Measurements from ENCODE around the gene CLDN14. TPM values are rescaled to one million over a fixed set of nuclear protein-coding genes. Genes with fewer than 3 reads are reported as not detected.

Gene CLDN14
- total RNA-seq, 1 experiment from 2014 or later, result not detected

GRCh38 chr21:36428761-36429432 lies 51.0 kb downstream of the CLDN14 start:
- H3K9me3 Mint-ChIP-seq, result no peaks in the 10 kb centered on the region; a peak in 1 of 5 replicates
- H2BK120ac ChIP-seq (ENCODE audit: low read depth, low read length, poor library complexity, severe bottlenecking), result no peak overlapping the region
- peaks cover 13 to 17% of the 10 kb centered on the region in 2 experiments for H3K4me1 Mint-ChIP-seq
- H3K4me2 ChIP-seq (ENCODE audit: insufficient read depth, insufficient read length, low read length), result no peak overlapping the region
- no peak overlapping the region for H2BK15ac ChIP-seq (ENCODE audit: low read depth, low read length)
- no peaks in the 10 kb centered on the region for H3K27me3 Mint-ChIP-seq (ENCODE audit: low read depth)
- H2BK12ac ChIP-seq (ENCODE audit: insufficient read length, low read depth, low read length), result no peak overlapping the region
- no peak overlapping the region for H3K14ac ChIP-seq (ENCODE audit: insufficient read depth, low read length)
- peaks cover 4% of the 10 kb centered on the region for H4K20me1 ChIP-seq (ENCODE audit: control insufficient read depth, insufficient read depth, insufficient read length)
- peaks cover 2% of the 10 kb centered on the region; the same call in 1 of the 2 replicates for H3K4me1 ChIP-seq (ENCODE audit: insufficient read depth, low read length)
- no peak overlapping the region for H3K18ac ChIP-seq (ENCODE audit: insufficient read length, low read depth, low read length)
- H3K9me3 ChIP-seq (ENCODE audit: control insufficient read depth, low read depth, low read length), result no peaks in the 10 kb centered on the region
- H4K8ac ChIP-seq (replicated peaks; ENCODE audit: insufficient read length, low read depth, low read length), result no peak overlapping the region
- TF ChIP-seq CTCF (conservative IDR thresholded peaks at IDR 0.05), result no peak
- H3K79me2 ChIP-seq (ENCODE audit: insufficient read depth, low read length), result no peaks in the 10 kb centered on the region
- no peak overlapping the region for H4K91ac ChIP-seq (ENCODE audit: insufficient read length, low read depth, low read length)
- WGBS (ENCODE audit: extremely low coverage, insufficient read length, low lambda C conversion rate), result no CpG with 5 or more reads among the region's 12 CpGs
- H4K5ac ChIP-seq (ENCODE audit: insufficient read length, low read depth, low read length), result no peak overlapping the region
- no peak overlapping the region for H3K23ac ChIP-seq (ENCODE audit: insufficient read length, low read depth, low read length)
- no peaks in the 10 kb centered on the region for H3K27me3 ChIP-seq (ENCODE audit: insufficient read depth, low read length)
- H3T11ph ChIP-seq (ENCODE audit: low read length), result no peak overlapping the region
- no peak overlapping the region for H2AK5ac ChIP-seq (ENCODE audit: insufficient read length, low read length)
- no peak overlapping the region for H3K9ac ChIP-seq (ENCODE audit: extremely low read depth, insufficient read length, low read length)
- H3K4me3 Mint-ChIP-seq, result no peak overlapping the region
- H3K27ac Mint-ChIP-seq, result peak overlapping the region in 1 of 3 experiments; percentile 25; a peak in 2 of 7 replicates
- H3K4ac ChIP-seq (ENCODE audit: low read depth, low read length), result no peak overlapping the region
- H3K36me3 Mint-ChIP-seq (ENCODE audit: insufficient read depth in 1 of 3, low read depth in 3 of 3), result no peaks in the 10 kb centered on the region; a peak in 1 of 7 replicates
- no peak overlapping the region for H3K56ac ChIP-seq (ENCODE audit: insufficient read length, low read depth, low read length)
- DNase-seq, result no peak
- H2AFZ ChIP-seq (ENCODE audit: low read length), result no peak overlapping the region
- H2BK5ac ChIP-seq (ENCODE audit: insufficient read length, low read length), result no peak overlapping the region
- no peaks in the 10 kb centered on the region for H3K79me1 ChIP-seq (ENCODE audit: insufficient read depth, low read depth, low read length, poor library complexity, severe bottlenecking)
- H3K27ac ChIP-seq (ENCODE audit: insufficient read length, low read depth, low read length), result no peak overlapping the region
- H3K23me2 ChIP-seq (ENCODE audit: insufficient read length, low read depth, low read length, poor library complexity, severe bottlenecking), result no peaks in the 10 kb centered on the region
- no peak overlapping the region for H2BK20ac ChIP-seq (ENCODE audit: low read depth, low read length, poor library complexity, severe bottlenecking)

All from H9 (cell line).